ENCODE data around the gene CETP.

GRCh38 chr16:56973294-56973689, 11.5 kb downstream of the CETP start:
- TF ChIP-seq EZH2 (IDR thresholded peaks at IDR 0.05; ENCODE audit: low read length, unreplicated experiment) (no peak), CTCF (conservative IDR thresholded peaks at IDR 0.05; ENCODE audit: low read depth, low read length) (no peak), EZH2phosphoT487 (IDR thresholded peaks at IDR 0.05; ENCODE audit: borderline replicate concordance, low read length) (no peak)

All from PC-3 (cell line).